Fibroblast of villous mesenchyme (primary cell): ENCODE measurements around the gene KDM3B. TPM values are rescaled to one million over a fixed set of nuclear protein-coding genes. Genes with fewer than 3 reads are reported as not detected.
A peak's percentile ranks its signal among the peaks of the same experiment; 100 is the strongest.

Experiments
- DNase-seq: peaks from one replicate; pipeline ENCODE4 v3.0.0-alpha.2; 2010; ENCODE audit warnings: low read depth
- H3K4me3 ChIP-seq: 2 replicates; pipeline ENCODE4 v1.5.1; 2011; ENCODE audit warnings: low read depth, mild to moderate bottlenecking, low read length
- total RNA-seq: library from RNA; depleted of rRNA; stranded (reverse); fragments of >200 nt; gene quantifications from 2 replicates; pipeline ENCODE4 v1.2.3, GENCODE V29; 2012
- TF ChIP-seq, protein P1 (sequence below): IDR thresholded peaks from 2 replicates; pipeline ENCODE4 v1.5.1; 2012; ENCODE audit warnings: low read depth, mild to moderate bottlenecking, low read length; ENCODE audit not compliant: insufficient read depth

KDM3B gene
- total RNA-seq, 1 donor, result 51.4 TPM

DNA sequence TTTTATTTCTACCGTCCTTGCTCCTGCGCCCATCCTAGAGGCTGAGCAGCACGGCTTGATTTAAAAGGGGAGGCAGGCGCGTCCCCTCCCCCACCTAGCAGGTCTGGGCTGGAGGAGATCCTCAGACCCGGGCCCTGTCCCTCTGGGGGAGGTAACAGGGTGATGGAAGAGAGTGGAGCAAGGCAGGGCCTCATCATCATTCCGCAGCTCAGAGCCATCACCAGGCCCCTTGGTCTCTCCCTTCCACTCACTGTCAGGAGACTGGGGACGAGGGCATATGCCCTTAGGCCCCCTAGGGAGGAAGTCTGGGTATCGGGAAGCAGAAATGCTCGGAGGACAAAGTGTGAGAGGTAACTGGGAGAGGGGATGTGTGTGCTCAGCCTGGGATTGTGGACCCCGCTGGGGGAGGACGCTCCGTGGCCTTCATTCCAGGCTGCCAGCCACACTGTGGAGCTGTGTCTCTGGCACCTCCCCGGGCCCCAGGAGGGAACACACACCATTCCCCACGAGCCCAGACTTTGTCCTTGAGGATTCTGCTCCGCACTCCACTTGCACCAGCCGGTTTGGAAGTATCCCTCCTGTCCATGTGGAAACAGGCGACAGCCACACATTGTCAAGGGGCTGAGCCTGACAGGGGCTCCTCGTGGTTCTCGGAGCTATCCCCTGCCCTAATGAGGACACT lies 87.1 kb downstream of the KDM3B start:
- TF ChIP-seq, protein P1, sequence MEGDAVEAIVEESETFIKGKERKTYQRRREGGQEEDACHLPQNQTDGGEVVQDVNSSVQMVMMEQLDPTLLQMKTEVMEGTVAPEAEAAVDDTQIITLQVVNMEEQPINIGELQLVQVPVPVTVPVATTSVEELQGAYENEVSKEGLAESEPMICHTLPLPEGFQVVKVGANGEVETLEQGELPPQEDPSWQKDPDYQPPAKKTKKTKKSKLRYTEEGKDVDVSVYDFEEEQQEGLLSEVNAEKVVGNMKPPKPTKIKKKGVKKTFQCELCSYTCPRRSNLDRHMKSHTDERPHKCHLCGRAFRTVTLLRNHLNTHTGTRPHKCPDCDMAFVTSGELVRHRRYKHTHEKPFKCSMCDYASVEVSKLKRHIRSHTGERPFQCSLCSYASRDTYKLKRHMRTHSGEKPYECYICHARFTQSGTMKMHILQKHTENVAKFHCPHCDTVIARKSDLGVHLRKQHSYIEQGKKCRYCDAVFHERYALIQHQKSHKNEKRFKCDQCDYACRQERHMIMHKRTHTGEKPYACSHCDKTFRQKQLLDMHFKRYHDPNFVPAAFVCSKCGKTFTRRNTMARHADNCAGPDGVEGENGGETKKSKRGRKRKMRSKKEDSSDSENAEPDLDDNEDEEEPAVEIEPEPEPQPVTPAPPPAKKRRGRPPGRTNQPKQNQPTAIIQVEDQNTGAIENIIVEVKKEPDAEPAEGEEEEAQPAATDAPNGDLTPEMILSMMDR, result no peak
- DNase-seq, result no peak
- H3K4me3 ChIP-seq, result peak overlapping the region; percentile 63

DNA sequence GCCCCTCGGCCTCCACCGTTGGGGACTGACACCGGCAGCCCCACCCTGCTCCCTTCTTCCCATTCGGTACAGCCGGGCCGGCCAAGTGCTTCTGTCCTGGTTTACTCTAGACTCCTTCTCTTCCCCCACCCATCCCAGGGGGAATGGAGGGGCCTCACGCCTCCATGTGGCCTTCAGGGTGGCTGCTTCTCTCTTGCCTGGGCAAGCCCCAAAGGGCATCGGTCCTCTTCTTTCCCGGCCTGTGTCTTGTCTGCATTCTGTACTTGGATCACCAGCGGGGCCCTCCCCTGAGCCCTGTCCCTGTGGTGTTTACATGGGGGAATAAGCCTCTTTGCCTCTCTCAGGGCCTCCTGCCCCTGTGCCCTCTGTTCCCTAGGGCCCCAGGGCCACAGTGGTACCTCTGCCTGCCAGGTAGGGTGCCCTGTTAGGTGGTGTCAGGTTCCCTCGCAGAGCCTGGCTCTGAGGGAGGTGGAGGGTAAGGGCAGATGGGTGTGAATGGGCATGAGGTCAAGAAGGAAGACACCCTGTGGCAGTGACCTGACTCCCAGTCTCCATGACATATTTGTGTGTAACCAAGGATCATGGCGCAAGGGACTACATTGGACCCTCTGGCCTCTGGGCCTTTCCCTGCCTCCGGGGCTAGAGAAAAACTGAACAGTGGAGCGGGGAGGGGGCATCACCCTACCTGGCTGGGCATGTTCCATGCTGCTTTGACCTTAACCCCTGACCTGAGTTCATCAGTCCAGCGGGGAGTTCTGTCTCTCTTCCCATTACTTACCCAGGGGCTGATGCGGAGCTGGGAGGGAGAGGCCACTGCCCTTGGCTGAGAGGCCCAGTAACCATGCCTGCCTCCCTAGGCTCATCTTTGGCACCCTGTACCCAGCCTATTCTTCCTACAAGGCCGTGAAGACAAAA lies 87.9 kb downstream of the KDM3B start:
- TF ChIP-seq, protein P1, result no peak
- no peak for DNase-seq
- H3K4me3 ChIP-seq, result no peak overlapping the region

DNA sequence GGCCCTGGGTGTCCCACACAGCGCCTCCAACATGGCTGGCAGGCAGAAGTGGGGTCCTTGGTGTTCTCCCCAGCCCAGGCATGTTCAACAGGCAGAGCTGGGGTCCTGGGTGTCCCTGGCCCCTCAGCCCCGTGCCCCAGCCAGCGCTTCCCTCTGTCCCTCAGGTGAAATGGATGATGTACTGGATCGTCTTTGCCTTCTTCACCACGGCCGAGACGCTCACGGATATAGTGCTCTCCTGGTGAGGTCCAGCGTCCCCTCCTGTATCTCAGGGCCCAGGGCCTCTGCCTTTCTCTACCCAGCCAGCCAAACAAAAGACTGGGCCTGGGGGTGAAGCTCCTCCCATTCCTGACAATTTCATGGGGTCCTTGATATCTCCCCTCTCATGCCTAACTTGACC lies 88.7 kb downstream of the KDM3B start:
- TF ChIP-seq, protein P1, result no peak
- no peak overlapping the region for H3K4me3 ChIP-seq

DNA sequence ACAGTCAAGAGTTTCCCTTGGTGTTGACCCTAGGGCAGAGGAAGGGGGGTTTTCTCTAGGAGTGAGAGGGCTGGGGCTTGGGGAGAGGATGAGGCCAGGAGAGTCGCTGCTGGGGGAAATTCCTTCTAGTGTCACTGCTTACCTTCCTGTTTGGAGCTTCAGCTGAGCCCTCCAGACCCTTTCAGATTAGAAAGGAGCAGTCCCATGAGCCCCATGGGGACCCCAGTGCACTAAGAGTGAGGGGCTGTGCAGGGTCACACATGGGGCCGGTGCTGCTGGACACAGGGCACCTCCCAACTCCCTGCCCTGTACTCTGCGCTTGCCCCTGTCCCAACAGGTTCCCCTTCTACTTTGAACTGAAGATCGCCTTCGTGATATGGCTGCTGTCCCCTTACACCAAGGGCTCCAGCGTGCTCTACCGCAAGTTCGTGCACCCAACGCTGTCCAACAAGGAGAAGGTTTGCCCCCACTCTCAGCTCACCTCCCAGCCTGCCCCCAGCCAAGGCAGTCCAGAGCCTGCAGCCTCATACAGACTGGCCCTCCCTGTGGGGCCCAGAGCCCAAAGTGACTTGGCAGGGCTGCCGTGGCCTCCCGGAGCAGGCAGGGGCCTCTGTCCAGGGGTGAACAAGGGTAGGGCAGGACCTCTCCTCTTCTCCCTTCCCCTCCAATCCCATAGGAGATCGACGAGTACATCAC lies 91.7 kb downstream of the KDM3B start:
- TF ChIP-seq, protein P1, result no peak
- H3K4me3 ChIP-seq, result no peak overlapping the region
- DNase-seq, result no peak

More for the DNA sequence above, 88.7 kb downstream of the KDM3B start:
- no peak for DNase-seq

DNA sequence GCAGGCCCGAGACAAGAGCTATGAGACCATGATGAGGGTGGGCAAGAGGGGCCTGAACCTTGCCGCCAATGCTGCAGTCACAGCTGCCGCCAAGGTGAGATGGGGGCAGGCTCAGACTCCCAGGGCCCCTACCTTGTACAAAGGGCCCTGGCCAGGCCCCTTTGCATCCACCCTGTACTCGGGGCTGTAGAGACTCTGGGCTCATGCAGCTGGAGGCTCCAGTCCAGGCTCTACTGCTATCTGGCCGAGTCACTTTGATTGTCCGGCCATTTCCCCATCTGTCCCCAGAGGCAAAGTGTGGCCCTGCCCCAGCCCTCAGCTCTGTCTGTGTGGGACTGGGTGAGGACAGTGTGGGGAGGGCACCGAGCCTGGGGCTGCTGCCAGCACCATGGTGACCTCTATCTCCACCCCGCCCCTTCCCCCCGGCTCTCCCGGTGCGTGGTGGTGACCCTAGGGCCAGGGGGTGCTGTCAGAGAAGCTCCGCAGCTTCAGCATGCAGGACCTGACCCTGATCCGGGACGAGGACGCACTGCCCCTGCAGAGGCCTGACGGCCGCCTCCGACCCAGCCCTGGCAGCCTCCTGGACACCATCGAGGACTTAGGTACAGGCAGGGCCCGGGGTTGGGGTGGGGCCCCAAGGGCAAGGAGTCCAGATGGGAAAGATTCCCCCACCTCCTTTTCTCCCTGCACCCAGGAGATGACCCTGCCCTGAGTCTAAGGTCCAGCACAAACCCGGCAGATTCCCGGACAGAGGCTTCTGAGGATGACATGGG lies 92.5 kb downstream of the KDM3B start:
- no peak overlapping the region for H3K4me3 ChIP-seq
- DNase-seq, result no peak
- TF ChIP-seq, protein P1, result no peak
